Measurements from ENCODE around the gene TRMO.
"Not testable (repeated sequence)": the region's sequence is repeated elsewhere in the genome, so short reads cannot be mapped to it uniquely, and the experiment has no call there.

TRMO gene

DNA sequence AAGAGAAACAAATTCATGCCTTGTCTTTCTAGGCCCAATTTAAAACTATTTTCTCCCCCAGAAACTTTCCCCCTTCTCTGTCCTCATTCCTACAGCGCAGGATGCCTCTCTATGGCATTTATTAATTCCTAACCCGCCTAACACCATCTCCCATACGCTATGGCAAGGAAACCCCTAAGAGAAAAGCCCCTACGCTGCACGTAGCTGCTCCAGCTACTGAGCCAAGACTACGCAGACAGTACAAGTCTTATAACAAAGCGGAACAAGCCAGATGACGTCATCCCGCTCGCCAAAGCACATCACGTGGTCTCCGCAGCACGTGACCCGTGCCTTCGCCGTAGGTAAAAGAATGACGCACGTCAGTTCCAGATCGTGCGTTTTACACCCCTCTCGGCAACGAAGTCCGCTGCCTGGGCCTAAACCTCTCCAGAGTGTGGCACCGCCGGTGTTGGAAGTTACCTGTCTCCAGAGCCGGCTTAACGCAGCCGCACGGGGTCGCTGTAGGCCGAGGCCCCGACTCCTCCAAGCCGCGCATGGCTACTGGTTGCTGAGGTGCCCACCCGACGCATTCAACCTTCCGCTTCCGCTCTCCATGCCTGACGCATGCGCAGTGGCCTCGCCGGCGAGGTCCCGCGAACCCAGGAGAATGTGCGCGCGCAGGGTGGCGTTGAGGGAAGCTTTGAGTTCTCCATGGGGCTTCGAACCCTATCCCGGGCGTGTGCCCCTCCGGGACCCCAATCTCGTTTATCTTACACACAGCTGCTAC, at the start of gene TRMO:
Gene TRMO (minus strand): TSS at position 542 of the 766 bp plus-strand sequence. CDS start 7 bp downstream, at position 535.
- DNase-seq (ENCODE audit: insufficient read length, low spot score) (peak; percentile 94), FAIRE-seq (peak; percentile 88)

DNA sequence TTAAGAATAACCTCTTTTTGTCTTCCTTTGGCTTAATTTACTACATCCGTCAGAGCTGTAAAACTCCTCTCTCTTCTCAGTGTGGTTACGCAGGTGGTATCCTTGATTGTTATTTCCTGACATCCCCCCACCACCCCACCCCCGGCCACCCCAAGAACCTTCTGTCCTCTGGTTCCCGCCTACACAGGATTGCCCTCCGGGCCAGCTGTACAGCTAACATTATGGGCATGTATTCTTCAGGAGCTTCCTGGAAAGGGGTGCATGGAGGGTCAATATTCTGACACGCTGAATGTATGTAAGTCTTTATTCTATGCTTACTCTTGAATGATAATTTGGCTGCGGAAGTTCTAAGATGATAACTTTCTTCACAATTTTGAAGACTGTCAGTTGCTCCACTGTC, 47.9 kb upstream of the TRMO start:
- FAIRE-seq (no peak), DNase-seq (ENCODE audit: insufficient read length, low spot score) (no peak)

DNA sequence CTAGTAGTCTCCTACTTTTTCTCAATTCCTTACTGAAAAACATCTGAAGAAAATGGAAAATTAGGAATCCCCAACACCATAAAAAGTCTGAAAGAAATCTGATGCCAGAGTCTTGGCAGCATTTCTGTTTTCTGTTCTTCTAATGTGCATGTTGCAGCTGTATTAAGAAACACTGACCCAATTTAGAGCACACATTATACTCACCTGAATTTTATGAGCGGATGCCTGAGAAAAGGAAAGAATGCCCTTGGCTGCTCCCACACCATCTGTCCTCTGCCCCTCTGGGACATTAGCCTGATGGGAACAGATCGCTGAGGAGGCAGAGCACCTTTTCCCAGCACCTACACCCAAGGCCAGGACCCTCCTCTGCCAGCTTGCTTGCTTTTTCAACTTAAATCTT, 46.7 kb upstream of the TRMO start:
- FAIRE-seq (no peak), DNase-seq (ENCODE audit: insufficient read length, low spot score) (no peak)

- FAIRE-seq (no peak), DNase-seq (ENCODE audit: insufficient read length, low spot score) (no peak)
Measured at GRCh38 chr9:97966493-97966892, 44.2 kb upstream of the TRMO start.

DNA sequence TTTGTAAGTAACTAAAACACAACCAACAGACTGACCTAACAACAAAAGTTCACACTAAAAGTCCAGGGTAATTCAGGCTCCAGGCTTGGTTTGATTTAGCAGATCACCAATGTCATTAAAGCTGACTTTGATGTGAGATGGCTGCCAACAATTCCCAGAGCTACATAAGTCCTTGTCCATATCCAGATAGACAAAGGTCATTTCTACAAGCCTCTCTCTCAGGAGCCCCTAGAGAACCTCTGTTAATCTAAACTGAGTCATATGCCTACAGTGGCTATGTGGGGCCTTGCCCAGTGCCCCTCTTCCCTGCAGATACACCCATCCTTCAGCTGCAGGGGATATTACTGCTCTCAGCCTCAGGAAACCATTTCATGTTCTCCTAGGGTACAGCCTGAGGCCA, 42.6 kb upstream of the TRMO start:
- FAIRE-seq (no peak), DNase-seq (ENCODE audit: insufficient read length, low spot score) (no peak)

- FAIRE-seq (no peak), DNase-seq (ENCODE audit: insufficient read length, low spot score) (no peak)
Measured at GRCh38 chr9:97963232-97963631, 40.9 kb upstream of the TRMO start.

DNA sequence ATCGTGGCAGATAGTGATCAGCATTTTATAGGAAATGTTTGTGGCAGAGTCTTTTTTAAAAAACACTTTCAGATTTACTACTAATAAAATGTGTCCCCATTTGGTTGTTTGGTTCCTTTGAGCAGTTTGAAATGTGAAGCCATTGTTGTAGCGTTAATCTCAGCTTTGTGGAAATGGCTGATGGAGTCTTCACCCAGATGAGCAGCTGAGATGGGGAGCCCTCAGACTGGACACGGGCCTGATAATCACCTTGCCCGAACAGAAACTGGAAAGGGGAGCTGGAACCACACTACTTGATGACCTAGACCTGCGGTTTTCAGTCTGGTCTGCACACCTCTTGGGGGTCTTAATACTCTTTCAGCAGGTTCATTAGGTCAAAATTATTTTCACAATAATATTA, 40.3 kb upstream of the TRMO start:
- FAIRE-seq: no peak
- DNase-seq (ENCODE audit: insufficient read length, low spot score): no peak

DNA sequence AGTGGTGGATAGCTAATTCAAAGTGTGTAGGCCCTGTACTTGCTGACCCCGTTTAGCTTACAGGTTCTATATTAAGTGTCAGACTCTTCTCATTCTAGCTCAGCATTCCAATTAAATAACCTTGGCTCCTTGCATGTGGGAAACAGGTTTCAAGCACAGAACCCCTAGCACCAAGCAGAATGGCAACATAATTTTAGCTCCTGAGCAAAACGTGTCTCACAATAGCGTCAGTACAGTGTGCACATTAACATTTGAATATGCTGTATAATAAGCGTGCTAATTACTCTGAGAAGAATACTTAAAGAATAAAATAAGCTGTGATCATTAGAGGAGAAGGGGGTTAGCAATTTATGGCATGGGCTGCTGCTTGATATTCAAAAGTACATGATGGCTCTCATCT, 39.8 kb upstream of the TRMO start:
- DNase-seq (ENCODE audit: insufficient read length, low spot score) (no peak), FAIRE-seq (no peak)

GRCh38 chr9:97961361-97961760, 39.1 kb upstream of the TRMO start:
- DNase-seq (ENCODE audit: insufficient read length, low spot score) (no peak), FAIRE-seq (no peak)

DNA sequence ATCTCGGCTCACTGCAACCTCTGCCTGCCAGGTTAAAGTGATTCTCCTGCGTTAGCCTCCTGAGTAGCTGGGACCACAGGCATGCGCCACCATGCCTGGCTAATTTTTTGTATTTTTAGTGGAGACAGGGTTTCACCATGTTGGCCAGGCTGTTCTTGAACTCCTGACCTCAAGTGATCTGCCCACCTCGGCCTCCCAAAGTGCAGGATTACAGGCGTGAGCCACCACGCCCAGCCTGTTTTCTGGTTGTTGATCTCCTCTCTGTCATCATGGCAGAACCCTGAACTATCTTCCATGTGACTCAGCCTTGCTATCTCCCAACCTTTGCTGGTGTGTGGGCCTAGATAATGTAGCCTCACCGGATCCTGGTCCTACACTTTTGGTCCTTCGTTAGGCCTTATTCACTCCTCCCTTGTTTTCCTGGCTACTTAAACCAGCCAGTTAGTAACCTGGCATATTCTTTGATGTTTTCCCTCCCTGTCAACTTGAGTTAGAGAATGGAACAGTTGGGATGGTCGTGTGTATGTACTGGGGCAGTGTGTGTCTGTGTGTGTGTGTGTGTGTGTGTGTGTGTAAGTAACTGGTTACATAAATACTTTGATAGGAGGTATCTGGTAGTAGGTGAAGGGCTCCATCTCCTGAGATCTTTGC, 38.5 kb upstream of the TRMO start:
- not testable (repeated sequence) for FAIRE-seq; DNase-seq (ENCODE audit: insufficient read length, low spot score)

DNA sequence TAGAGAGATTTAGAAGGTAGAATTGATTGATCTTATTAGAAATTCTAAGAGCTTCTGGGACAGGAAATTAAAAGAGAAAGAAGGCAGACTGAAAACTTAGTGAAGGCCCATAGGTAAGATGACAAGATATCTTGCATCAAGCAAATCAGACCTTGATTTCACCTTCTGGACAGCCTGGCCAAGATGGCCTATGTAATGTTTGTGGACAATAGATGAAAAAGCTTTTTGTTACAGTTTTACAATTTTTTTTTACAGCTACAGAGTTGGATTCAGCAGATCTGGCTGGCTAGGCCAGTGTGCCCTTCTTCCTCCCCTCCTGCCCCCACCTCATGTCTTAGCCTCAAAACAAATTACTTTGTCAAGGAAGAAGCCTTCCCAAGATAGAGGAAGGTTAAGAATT, 37.3 kb upstream of the TRMO start:
- no peak for DNase-seq (ENCODE audit: insufficient read length, low spot score)
- FAIRE-seq: no peak

DNA sequence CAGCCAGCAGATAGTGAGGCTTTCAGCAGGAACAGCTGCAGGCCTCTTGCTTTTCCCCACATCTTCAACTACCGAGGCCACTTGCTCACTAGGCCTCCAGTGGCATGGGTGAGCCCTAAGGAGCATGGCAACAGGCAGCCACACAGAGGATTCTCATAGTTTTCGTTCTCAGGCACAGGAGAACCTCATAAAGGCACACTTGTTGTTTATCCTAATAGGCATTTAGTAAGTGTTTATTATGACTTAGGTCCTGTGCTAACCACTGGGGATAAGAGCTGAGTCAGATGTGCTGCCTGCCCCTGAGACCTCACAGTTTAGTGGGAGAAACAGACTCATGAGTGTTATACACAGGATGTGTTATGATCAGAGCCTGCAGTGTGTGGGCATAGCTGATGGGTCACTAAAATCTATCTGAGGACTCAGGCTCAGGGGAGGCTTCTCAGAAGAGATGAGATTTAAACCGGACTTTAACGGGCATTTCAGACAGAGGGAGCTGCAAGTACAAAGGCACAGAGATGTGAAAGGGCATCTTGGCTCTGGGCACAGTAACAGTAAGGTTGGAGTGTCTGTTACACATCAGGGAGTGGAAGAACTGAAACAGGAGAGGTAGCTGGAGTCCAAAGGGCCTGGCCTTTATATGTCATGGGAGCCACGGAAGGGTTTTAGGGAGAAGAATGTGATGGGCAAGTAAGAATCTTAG, 36.7 kb upstream of the TRMO start:
- DNase-seq (ENCODE audit: insufficient read length, low spot score) (no peak), FAIRE-seq (no peak)

DNA sequence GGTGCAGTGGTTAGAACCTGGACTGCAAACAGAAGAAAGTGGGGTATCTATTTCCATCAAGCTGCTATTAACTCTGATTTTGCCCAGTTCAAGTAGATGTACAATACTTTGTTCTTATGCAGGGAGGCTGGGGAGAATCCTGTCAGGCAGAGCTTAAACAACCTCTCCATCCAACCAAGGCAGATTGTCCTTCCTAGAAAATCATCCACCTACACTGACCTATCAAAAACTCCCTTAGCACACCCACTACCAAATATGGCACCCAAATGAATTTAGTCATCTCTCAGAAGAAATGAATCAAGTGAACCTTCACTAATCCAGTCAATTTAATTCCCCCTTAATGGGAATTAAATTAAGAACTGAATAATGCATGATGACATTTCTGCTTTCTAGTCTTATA, 34.0 kb upstream of the TRMO start:
- FAIRE-seq: no peak
- DNase-seq (ENCODE audit: insufficient read length, low spot score): no peak

GRCh38 chr9:97954550-97954989, 32.3 kb upstream of the TRMO start:
- DNase-seq (ENCODE audit: insufficient read length, low spot score): peak; percentile 33
- no peak for FAIRE-seq

DNA sequence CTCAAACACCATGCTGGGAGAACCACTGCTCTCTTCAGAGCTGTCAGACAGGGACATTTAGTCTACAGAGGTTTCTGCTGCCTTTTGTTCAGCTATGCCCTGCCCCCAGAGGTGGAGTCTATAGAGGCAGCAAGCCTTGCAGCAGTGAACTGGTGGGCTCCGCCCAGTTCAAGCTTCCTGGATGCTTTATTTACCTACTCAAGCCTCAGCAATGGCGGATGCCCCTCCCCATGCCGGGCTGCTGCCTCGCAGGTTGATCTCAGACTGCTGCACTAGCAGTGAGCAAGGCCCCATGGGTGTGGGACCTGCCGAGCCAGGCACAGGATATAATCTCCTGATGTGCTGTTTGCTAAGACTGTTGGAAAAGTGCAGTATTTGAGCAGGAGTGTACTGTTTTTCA, 28.6 kb upstream of the TRMO start:
- not testable (repeated sequence) for FAIRE-seq; DNase-seq (ENCODE audit: insufficient read length, low spot score)

DNA sequence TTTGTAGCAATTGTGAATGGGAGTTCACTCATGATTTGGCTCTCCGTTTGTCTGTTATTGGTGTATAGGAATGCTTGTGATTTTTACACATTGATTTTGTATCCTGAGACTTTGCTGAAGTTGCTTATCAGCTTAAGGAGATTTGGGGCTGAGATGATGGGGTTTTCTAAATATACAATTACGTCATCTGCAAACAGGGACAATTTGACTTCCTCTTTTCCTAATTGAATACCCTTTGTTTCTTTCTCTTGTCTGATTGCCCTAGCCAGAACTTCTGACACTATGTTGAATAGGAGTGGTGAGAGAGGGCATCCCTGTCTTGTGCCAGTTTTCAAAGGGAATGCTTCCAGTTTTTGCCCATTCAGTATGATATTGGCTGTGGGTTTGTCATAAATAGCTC, 24.8 kb upstream of the TRMO start:
- not testable (repeated sequence) for DNase-seq (ENCODE audit: insufficient read length, low spot score); FAIRE-seq

DNA sequence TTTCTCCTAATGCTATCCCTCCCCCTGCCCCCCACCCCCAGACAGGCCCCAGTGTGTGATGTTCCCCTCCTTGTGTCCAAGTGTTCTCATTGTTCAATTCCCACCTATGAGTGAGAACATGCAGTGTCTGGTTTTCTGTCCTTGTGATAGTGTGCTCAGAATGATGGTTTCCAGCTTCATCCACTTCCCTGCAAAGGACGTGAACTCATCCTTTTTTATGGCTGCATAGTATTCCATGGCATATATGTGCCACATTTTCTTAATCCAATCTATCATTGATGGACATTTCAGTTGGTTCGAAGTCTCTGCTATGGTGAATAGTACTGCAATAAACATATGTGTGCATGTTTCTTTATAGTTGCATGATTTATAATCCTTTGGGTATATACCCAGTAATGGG, 23.2 kb upstream of the TRMO start:
- DNase-seq (ENCODE audit: insufficient read length, low spot score); FAIRE-seq: not testable (repeated sequence)

DNA sequence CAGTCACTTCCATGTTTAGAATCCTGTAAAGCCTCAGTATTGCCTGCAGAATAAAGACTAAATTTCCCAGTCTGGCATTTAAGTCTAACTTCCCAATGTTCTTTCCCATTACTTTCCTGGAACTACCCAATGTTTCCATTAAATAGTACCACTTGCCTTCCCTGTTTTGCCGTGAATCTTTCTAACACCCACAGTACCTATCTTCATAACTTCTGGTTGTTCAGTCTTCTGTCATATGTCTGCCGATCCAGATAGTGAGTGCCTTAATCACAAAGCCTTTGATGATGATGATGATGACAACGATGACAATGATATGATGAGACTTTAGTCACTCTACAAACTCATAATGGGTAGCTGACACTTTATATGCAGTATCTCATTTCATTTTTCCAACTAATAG, 22.3 kb upstream of the TRMO start:
- DNase-seq (ENCODE audit: insufficient read length, low spot score): no peak
- FAIRE-seq: no peak

DNA sequence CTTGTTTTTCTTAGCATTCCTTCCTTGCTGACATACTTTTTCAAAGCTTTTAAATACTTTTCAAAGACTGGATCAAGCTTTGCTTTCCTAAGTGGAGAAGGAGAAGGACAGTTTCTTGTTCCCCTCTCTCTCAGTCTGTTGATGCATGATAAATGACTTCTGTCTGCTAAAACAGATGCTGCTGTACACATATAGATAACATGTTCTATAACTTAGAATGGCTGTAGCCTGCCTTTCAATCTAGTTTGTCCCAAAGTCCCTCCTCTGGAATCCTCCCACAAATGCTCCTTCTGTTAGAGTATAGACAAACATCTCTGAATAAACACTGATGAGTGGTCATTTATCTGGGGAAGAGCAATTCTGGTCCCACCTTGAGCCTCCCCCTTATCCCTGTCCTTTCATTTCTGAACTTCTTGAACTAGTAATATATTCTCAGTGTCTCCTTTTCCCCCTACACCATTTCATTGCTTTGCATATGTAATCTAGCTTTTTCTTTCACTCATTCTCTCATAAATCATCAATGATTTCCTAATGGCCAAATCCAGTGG, 21.1 kb upstream of the TRMO start:
- DNase-seq (ENCODE audit: insufficient read length, low spot score) (no peak), FAIRE-seq (no peak)

DNA sequence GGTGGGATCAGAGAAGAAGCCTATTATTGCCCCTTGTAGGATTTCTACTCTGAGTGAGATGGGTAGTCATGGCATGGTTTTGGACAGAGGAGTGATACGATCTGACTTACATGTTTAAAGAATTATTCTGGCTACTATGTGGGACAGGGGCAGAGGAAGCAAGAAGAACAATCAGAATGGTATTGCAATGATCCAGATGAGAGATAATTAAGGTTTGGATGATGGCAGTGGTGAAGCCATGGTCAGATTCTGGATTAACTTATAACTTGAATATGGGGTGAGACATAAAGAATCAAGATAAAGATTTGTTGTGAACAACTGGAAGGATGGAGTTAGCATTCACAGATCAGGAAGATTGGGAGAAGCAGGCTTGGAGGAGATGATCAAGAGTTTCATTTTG, 19.0 kb upstream of the TRMO start:
- no peak for DNase-seq (ENCODE audit: insufficient read length, low spot score)
- no peak for FAIRE-seq

- FAIRE-seq (no peak), DNase-seq (ENCODE audit: insufficient read length, low spot score) (no peak)
Measured at GRCh38 chr9:97940741-97941140, 18.4 kb upstream of the TRMO start.
